Muscle of leg (tissue), 11 donors: ENCODE measurements around the gene DIS3L2. TPM values are rescaled to one million over a fixed set of nuclear protein-coding genes. Genes with fewer than 3 reads are reported as not detected.

Experiments used
- DNase-seq: peaks from one replicate; pipeline ENCODE4 v3.0.0; 2013
- H3K27ac ChIP-seq: one replicate; pipeline ENCODE4 v1.5.1; 2013; ENCODE audit warnings: mild to moderate bottlenecking, low read length, control low read depth
- H3K27me3 ChIP-seq: one replicate; pipeline ENCODE4 v1.6.1; 2013; ENCODE audit warnings: low read length; ENCODE audit not compliant: control insufficient read depth, insufficient read depth
- H3K36me3 ChIP-seq: one replicate; pipeline ENCODE4 v1.6.1; 2013; ENCODE audit warnings: low read length; ENCODE audit not compliant: control insufficient read depth, insufficient read depth
- H3K4me1 ChIP-seq: one replicate; pipeline ENCODE4 v1.6.1; 2013; ENCODE audit warnings: low read length; ENCODE audit not compliant: control insufficient read depth, insufficient read depth
- H3K4me3 ChIP-seq: one replicate; pipeline ENCODE4 v1.5.1; 2013; ENCODE audit warnings: low read length, control low read depth
- H3K9me3 ChIP-seq: replicated peaks from 2 replicates; pipeline ENCODE4 v1.6.1; 2013; ENCODE audit warnings: low read depth, low read length; ENCODE audit not compliant: control insufficient read depth
- WGBS: methylation state at CpG from one replicate; pipeline ENCODE4 v1.1.5; 2013; ENCODE audit warnings: missing lambda C conversion rate; ENCODE audit not compliant: insufficient coverage; 5-methylcytosine and 5-hydroxymethylcytosine counted together
- polyA plus RNA-seq, 8 donors: library from polyadenylated mRNA; unstranded; fragments of 120-200 nt; gene quantifications; one replicate each; pipeline versions ENCODE4 v1.2.1 to v1.2.3, GENCODE V29; 2013; ENCODE audit warnings: inconsistent platforms in 1 of 8, low replicate concordance in 1 of 8; ENCODE audit not compliant: insufficient read length in 8 of 8, insufficient read depth in 1 of 8
- total RNA-seq: library from RNA; stranded (reverse); fragments of 120-200 nt; gene quantifications from one replicate; pipeline ENCODE4 v1.2.4, GENCODE V29; 2013

Gene DIS3L2
- total and polyA plus RNA-seq, 9 donors: 19.3 to 29.8 (median 24.3) TPM

GRCh38 chr2:232232915-232233314 is 271.4 kb downstream of the DIS3L2 start:
- H3K27ac ChIP-seq: no peak overlapping the region
- H3K9me3 ChIP-seq: no peaks in the 10 kb centered on the region
- no peaks in the 10 kb centered on the region for H3K27me3 ChIP-seq
- no peak for DNase-seq
- H3K4me1 ChIP-seq: peaks cover 2% of the 10 kb centered on the region
- WGBS: 100% methylated on average over 2 of the region's 2 CpGs
- H3K4me3 ChIP-seq: no peak overlapping the region
- no peaks in the 10 kb centered on the region for H3K36me3 ChIP-seq

- H3K4me3 ChIP-seq: no peak overlapping the region
- no peaks in the 10 kb centered on the region for H3K4me1 ChIP-seq
- H3K27me3 ChIP-seq: no peaks in the 10 kb centered on the region
- peaks cover 16% of the 10 kb centered on the region for H3K36me3 ChIP-seq
- no peak for DNase-seq
- no CpG with 5 or more reads among the region's 4 CpGs for WGBS
- H3K9me3 ChIP-seq: no peaks in the 10 kb centered on the region
- H3K27ac ChIP-seq: no peak overlapping the region
Measured at GRCh38 chr2:232234922-232235615, 273.6 kb downstream of the DIS3L2 start.

DNA sequence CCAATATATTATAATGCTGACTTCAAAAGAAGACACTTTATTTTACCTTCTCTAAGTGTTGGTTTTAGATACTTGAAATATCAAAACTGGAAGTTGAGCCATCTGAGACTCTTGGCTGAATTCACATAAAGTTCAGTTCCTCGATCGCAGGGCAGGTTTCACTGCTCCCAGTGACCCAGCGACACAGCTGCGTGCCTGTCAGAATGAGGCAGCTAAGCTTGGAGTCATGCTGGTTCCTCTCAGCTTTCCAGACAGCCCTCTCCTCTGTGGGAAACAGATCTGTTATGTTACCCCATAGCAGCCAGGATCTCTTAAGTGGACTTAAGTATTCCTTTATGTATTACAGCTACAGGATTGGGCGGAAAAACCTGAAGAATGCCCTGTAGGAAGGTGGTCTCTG is 274.2 kb downstream of the DIS3L2 start:
- Histone ChIP-seq H3K4me3 (no peak overlapping the region), H3K4me1 (no peaks in the 10 kb centered on the region), H3K9me3 (no peaks in the 10 kb centered on the region), H3K36me3 (peaks cover 17% of the 10 kb centered on the region), H3K27ac (peak overlapping the region; percentile 8), H3K27me3 (no peaks in the 10 kb centered on the region)
- DNase-seq: peak; percentile 58
- WGBS: 40% methylated on average over 4 of the region's 5 CpGs

- DNase-seq: no peak
- Histone ChIP-seq H3K4me3 (no peak overlapping the region), H3K36me3 (peaks cover 17% of the 10 kb centered on the region), H3K9me3 (no peaks in the 10 kb centered on the region), H3K27me3 (no peaks in the 10 kb centered on the region), H3K4me1 (no peaks in the 10 kb centered on the region), H3K27ac (no peak overlapping the region)
Measured at GRCh38 chr2:232236200-232236599, 274.7 kb downstream of the DIS3L2 start.

DNA sequence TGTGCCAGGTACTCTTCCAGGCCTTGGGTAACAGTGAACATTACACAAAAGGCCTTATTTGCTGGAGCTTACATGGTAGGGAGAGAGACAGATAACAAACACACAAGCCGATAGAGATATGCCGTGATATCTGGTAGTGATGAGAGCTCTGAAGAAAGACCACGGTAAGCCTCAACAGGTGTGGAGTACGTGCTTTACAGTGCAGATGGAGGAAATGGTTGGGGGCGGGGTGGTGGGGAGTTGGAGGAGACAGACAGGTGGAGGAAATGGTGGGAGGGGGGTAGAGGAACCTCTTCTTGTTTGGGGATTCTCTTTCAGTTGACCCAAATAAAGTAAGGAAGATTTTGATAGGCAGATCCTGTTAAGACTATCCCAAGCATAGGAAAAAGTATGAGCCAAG is 276.0 kb downstream of the DIS3L2 start:
- H3K4me1 ChIP-seq: no peaks in the 10 kb centered on the region
- H3K4me3 ChIP-seq: no peak overlapping the region
- no peaks in the 10 kb centered on the region for H3K9me3 ChIP-seq
- H3K27ac ChIP-seq: no peak overlapping the region
- DNase-seq: no peak
- H3K36me3 ChIP-seq: peaks cover 17% of the 10 kb centered on the region
- no peaks in the 10 kb centered on the region for H3K27me3 ChIP-seq
- WGBS: 75% methylated on average over 3 of the region's 5 CpGs

DNA sequence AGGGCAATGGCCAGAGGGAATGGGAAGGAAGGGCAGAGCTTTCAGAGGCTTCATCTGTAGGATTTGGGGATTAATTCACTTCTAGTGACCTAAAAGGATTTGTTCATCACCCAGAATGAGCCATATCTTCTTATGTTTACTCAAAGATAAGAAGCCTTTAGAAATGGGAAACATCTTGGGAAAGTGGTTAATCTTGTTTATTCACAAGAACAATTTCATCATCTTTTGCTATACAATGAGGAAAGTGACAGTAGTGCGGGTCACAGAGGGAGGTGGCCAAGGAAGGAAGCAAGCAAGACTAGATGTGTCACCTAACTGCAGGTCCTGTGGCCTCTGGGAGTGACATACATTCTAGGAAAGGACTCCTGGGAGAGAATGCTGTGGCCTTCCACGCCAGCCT is 276.6 kb downstream of the DIS3L2 start:
- WGBS: 100% methylated on average over 1 of the region's 2 CpGs
- Histone ChIP-seq H3K27ac (no peak overlapping the region), H3K4me3 (no peak overlapping the region), H3K36me3 (peaks cover 17% of the 10 kb centered on the region), H3K9me3 (no peaks in the 10 kb centered on the region), H3K27me3 (no peaks in the 10 kb centered on the region), H3K4me1 (no peaks in the 10 kb centered on the region)
- no peak for DNase-seq

DNA sequence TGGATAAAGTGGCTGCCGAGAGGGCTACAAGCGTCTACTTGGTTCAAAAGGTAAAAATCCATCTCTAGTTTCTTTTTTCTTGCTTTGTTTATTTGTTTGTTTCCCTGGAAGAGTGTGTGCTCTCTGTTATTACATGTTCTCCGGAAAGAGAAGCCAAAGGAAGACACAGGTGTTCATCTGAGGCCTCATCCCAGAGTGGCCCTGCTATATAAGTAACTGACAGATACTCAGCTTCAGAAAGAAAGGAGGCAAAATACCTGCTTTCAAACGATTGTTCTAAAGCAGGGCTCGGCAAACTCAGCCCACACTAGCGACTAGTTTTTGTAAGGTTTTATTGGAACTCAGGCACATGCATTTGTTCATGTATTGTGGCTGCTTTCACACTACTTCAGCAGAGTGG is 277.1 kb downstream of the DIS3L2 start:
- H3K27ac ChIP-seq: no peak overlapping the region
- H3K4me3 ChIP-seq: no peak overlapping the region
- no peaks in the 10 kb centered on the region for H3K4me1 ChIP-seq
- peaks cover 17% of the 10 kb centered on the region for H3K36me3 ChIP-seq
- WGBS: 84% methylated on average over 4 of the region's 6 CpGs
- no peak for DNase-seq
- H3K27me3 ChIP-seq: no peaks in the 10 kb centered on the region
- no peaks in the 10 kb centered on the region for H3K9me3 ChIP-seq

- no peak overlapping the region for H3K4me3 ChIP-seq
- WGBS: 88% methylated on average over 4 of the region's 6 CpGs
- H3K27ac ChIP-seq: no peak overlapping the region
- H3K27me3 ChIP-seq: no peaks in the 10 kb centered on the region
- DNase-seq: no peak
- peaks cover 17% of the 10 kb centered on the region for H3K36me3 ChIP-seq
- no peaks in the 10 kb centered on the region for H3K4me1 ChIP-seq
- no peaks in the 10 kb centered on the region for H3K9me3 ChIP-seq
Measured at GRCh38 chr2:232239951-232240681, 278.6 kb downstream of the DIS3L2 start.

GRCh38 chr2:232240906-232241305 is 279.4 kb downstream of the DIS3L2 start:
- peak; percentile 13 for DNase-seq
- Histone ChIP-seq H3K27me3 (no peaks in the 10 kb centered on the region), H3K4me3 (no peak overlapping the region), H3K4me1 (no peaks in the 10 kb centered on the region), H3K36me3 (peaks cover 17% of the 10 kb centered on the region), H3K9me3 (no peaks in the 10 kb centered on the region), H3K27ac (no peak overlapping the region)
- 71% methylated on average over 8 of the region's 10 CpGs for WGBS

DNA sequence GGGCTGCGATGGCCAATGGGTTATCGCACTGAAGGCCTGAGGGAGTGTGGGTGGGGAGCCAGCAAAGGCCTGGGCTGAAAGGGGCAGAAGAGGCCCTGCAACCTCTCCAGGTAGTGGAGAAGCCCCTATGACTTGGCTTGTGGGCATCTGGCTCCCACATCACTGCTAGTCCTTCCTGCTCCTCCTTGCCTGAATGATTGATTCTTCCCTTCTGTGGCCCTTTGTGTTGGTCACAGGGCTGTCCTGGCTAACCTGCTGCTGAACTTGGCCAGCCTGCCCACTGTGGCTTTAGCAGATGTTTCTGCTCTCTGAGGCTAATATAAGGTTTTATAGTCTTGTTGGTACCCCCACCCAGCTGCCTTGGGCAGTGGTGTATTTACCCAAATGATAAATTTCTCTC is 280.8 kb downstream of the DIS3L2 start:
- Histone ChIP-seq H3K27me3 (no peaks in the 10 kb centered on the region), H3K4me1 (no peaks in the 10 kb centered on the region), H3K9me3 (no peaks in the 10 kb centered on the region), H3K4me3 (no peak overlapping the region), H3K27ac (no peak overlapping the region), H3K36me3 (peaks cover 17% of the 10 kb centered on the region)
- no peak for DNase-seq
- WGBS: 100% methylated on average over 1 of the region's 2 CpGs
